Brain pericyte (primary cell): ENCODE measurements around the gene BORCS8.

Source experiments
- DNase-seq: peaks from one replicate; pipeline ENCODE4 v3.0.0-alpha.2; 2012; ENCODE audit warnings: low read depth, low spot score

Gene BORCS8

DNA sequence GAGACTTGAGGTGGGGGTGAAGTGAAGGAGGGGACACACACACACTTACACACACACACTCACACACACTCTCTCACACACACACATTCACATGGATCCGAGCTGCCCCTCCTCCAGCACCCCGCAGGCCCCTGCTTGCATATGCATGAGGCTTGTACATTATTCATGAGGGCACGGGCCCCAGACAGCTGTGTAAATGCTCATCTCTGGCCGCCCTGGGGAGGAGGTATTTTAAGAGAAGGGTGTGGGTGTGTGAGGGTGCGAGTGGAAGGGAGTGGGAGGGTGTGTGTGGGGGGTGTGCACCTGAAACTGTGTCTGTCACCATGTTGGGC is 22.2 kb upstream of the BORCS8 start:
- DNase-seq: no peak

DNA sequence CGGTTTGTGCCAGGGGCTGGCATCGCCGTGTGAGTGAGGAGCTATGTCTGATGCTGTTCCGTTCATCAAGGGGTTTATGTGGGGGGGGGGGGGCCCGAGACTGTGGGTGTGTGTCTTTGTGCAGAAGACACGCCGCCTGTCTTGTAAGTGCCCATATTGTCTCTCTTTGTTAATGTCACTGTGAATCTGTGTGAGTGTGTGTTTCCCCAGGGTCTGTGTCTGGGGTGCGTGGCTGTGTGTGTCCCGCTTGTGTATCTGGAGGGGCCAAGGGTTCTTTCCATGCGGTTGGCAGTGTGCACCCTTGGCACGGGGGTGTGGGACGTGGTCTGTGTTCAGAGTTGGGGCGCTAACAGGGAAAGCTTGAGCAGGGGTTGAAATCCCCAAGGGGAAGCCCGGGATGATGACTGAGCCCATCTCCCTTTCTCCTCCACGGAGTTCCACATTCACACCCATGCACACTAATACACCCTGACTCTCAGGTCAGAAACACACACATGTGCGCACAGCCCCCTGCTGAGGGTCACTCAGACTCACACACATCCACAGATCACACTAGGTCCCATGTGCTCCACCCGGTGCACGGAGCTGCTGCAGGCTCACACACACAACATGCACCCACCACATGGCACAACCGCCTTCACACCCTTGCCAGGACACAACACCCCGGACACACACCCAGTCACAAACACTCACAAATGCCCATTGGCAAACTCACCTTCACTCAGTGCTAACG is 21.6 kb upstream of the BORCS8 start:
- no peak for DNase-seq

DNA sequence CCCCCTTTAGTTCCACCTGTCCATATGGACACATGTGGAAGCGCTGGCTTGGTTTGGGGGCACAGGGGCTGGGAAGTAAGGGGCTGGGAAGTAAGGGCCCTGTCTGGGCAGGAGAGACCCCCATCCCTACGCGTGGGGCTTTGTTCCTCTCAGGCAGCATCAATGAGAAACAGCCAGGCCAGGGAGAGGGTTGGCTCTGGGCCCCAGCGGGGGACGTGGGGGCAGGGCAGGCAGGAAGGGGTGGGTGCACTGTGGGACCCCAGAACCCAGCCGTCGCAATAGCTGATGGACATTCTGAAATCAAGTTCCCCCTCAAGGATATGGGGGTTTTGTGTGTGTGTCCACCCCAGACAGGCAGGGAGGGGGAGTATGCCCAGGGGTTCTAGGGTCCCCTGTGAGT is 21.0 kb upstream of the BORCS8 start:
- no peak for DNase-seq

DNA sequence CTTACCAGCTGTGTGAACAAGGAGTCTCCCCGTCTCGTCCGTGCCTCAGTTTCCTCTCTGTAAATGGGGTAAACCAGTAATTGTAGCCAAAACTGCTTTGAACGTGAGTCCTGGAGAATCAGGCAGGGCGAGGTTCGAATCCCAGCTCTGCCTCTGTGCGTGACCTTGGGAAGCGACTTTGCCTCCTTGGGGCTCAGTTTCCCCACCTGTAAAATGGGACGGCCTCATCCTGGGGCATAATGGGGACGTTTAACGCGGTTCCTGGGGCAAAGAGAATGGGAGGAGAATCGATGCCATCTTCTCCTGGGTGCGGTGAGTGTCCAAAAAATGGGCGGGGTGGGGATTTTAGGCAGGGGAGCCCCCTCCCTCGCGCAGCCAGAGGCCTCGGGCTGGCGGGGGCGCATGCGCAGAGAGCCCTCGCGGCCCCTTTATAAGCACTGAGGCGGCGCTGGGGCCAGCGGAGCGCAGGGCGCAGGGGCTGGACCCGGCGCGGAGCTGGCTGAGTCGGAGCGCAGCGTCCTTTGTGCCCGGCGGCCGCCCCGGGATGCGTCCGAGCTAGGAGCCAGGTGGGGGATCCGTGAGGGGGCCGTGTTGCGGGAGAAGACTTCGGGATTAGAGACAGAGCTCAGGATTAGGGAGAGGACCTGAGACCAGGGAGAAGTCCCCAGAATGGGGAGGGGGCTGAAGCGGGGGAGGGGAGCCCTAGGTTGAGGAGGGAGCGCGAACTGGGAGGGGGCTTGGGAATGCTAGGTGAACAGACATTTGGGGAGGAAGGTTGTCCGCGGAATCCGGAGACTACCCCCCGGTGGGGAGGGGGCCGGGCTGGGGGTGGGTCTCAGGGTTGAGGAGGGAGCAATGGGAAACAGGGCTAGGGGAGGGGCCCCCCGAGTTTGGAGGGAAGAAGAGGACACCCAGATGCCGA is 19.8 kb upstream of the BORCS8 start, which contains the start of gene NCAN:
Gene NCAN (plus strand): TSS at position 460 of the 922 bp plus-strand sequence. CDS start 4,996 bp downstream, outside the sequence.
- no peak for DNase-seq

DNA sequence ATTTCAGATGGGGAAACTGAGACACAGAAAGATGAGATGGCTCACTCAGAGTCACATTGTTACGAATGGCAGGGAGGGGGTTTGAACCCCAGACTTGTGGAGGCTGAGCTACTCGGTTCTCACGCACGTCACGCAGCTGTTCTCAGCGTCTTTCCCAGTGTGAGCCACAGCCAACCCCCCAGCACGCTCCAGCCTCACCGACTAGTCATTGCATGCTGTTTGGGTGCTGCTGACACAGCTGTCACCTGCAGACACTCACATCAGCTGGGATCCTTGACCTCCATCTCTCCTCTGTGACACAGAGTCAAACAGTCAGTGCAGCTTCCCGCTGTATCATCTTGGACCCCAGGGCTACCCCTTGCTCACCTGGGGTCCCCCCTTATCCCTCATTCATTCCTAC is 17.4 kb upstream of the BORCS8 start:
- no peak for DNase-seq

DNA sequence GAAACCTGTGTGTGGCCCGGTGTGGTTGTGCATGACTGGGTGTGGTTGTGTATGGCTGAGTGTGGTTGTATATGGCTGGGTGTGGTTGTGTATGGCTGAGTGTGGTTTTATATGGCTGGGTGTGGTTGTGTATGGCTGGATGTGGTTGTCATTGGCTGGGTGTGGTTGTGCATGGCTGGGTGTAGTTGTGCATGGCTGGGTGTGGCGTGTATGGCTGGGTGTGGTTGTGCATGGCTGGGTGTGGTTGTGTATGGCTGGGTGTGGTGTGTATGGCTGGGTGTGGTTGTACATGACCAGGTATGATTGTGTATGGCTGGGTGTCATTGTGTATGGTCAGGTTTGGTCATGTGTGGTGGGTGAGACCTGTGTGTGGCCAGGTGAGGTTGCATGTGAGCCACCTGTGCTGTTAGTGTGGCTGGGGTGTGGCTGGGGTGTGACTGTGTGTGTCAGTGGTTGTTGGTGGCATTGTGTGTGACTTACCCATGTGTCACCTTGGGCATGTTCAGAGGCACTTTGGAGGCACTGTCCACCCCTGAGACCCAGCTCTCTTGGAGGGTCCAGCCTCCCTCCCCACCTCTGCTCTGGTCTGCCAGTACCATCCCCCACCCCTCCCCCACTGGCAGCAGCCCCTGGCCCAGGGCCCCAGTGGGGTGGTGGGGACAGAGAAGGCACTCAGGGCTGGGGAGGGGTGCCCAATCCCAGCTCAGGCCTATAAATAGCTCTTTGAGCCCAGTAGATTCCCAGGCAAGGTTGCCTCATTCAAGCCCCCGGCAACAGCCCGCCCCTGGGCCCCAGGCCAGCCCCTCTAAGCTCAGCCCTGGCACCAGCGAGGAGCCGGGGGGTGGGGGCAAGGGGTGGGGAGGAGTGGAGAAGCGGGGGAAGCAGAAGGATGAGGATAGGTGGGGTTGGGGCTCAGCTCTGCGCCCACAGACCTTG is 16.0 kb upstream of the BORCS8 start:
- DNase-seq: no peak

DNA sequence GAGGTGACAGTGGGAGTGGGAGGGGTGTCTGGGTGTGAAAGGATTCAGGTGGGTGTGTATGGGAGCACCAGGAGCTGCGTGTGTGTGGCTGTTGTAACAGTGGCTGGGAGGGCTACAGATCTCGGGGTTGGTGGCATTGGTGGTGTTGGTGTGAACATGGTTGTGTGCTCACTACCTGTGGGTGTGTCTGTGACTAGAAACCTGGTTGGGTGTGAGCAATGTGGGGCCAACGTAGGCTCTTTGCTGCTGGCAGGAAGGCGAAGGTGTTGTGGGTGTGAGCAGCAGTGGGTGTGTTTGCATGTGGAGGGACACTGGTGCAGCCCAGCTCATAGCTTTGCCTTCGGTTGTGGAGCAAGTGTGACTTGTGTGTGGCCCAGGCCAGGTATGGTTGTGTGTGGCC is 15.0 kb upstream of the BORCS8 start:
- DNase-seq: no peak

DNA sequence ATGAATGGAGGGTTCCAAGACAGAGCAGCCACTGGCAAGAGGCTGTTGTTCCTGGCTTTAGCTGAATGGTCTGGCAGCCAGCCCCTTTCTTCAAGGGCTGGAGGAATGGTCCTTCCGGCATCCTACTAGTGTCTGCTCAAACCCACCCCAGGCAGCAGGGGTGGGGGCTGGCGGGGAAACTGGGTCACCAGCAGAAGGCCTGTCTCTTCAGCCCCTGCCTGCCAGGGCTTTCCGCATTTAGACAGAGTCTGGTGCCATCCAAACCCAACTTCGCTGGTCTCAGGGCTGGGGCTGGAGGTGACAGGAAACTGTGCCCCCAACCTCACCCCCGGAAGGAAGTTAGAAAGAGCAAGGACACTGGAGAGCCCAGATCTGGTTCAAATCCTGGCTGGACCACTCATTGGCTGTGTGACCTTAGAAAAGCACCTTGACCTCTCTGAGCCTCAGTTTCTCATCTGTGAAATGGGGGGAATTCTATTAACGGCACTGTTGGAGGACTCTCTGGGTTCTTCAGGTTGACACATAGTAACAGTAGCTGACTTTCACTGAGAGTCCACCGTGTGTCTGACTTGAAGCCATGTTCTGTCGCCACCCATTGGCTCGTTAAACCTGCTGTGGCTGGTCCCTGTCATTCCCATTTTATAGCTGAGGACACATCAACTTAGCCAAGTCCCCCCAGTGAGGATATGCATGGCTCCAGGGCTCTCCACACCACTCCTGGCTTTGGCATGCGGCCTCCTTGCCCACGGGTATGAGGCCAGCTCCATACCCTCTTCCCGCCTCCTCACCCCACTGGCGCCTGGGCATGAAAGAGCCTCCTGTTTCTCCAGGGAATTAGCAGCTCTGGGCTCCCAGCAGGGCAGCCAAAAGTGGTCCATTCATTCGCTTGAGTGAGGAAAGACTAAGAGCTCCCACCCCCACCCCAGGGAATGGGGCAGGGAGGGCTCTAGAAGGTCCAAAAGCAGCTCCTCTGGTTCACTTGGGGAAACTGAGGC is 13.8 kb upstream of the BORCS8 start:
- DNase-seq: no peak

DNA sequence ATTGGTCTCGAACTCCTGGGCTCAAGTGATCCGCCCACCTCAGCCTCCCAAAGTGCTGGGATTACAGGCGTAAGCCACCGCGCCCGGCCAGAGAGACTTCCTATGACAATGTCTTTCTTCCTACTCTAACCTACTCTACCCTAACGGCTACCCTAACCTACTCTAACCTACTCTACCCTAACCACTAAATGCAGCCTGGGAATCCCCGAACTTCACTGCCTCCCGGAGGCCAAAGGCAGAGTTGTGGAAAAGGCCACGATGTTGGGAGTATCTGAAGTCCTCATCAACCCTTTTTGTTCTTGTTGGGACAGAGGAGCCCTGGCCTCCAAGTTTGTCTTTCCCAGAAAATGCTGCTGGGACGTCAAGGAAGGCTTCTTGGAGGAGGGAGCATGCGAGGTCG is 12.2 kb upstream of the BORCS8 start:
- no peak for DNase-seq

DNA sequence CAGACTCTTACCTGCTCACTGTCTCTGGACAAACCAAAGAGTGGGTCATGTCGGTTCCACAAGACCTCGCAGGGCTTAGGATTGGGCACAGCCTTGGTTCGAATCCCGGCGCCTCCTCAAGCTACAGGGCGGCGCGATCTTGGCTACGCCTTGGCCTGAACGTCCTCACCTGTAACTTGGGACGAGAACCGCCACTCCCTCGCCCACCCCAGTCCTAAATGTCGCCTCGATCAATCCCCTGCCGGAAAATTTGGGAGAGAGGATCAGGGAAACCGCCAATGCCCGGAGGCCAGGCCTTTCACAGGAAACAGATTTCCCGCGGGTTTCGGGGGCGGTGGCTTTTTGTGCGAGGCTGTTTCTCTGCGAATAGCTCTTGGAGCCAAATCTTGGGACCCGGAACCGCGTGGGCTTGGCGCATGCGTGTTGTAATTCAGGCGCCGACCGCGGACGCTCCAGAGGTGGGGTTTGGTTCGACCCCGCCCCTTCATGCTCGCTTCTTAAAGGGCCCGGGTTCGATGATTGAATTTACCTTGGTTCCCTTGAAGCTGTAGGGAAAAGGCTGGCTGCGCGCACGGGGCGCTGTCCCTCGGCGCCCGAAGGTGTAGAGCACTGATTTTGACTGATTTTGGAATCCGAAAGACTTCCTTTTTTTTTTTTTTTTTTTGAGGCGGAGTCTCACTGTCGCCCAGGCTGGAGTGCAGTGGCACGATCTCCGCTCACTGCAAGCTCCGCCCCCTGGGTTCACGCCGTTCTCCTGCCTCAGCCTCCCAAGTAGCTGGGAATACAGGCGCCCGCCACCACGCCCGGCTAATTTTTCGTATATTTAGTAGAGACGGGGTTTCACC is 11.3 kb upstream of the BORCS8 start, which contains the start of gene NR2C2AP:
Gene NR2C2AP (minus strand): TSS at position 403 of the 845 bp plus-strand sequence. CDS start 354 bp downstream, at position 49.
- peak; percentile 61 for DNase-seq

DNA sequence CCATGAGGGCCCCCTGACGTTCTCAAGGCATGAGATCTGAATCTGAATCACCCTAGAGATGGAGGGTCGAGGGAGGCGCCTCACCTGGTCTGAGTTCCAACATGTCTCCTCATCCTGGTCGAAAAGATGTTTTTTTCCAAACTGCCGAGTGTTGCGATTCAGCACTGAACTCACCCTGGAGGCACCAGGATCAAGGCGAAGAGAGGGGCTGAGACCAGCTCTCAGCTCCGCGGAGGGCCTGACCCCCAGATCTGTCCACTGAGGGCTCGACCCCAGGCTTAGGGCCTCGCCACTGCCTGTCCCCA is 10.7 kb upstream of the BORCS8 start:
- no peak for DNase-seq

DNA sequence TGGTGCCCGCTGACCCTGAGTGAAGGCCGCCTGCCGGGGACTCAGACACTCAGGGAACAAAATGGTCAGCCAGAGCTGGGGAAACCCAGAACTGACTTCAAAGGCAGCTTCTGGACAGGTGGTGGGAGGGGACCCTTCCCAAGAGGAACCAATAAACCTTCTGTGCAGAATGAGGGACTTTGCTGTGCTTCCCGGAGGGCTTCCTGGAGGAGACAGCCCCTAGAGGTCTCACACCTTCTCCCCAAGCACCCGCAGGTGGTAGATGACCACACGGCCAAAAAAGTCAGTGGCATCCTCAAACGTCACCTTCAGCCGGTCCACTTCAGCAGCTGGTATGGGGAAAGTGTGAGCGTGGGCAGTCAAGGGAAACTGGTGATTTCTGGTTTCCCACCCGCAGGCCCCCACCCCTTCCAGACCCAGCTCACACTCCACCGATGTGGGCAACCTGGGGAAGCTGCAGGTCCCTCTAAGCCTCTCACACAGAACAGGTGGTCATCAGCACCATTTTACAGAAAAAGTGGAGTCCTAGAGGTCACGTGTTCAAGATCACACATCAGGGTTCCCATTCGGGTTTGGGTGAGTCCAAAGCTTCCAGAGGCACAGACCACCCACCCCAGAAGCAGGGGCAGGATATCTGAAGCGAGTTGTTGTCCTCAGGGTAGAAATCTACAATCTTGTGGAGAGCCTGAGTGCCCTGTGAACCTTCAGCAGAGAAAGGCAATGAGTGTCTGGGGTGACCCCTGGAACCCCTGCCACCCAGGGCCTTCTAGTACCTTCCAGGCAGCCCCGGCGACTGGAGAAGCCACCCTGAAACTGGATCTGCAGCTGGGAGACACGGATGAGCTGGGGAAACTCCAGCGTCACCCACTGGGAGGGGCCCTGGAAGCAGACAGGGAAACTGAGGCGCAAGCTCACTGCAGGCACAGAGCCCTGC is 10.0 kb upstream of the BORCS8 start:
- DNase-seq: no peak

DNA sequence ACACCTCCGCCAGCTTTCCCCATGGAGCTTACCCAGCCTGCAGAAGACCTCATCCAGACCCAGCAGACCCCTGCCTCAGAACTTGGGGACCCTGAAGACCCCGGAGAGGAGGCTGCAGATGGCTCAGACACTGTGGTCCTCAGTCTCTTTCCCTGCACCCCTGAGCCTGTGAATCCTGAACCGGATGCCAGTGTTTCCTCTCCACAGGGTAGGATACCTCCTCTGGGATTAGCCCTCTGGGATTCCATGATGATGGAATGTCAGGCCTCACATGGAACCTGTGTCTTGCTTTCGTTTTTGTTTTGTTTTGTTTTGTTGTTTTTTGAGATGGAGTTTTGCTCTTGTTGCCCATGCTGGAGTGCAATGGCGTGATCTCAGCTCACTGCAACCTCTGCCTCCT is 2.0 kb upstream of the BORCS8 start:
- no peak for DNase-seq

DNA sequence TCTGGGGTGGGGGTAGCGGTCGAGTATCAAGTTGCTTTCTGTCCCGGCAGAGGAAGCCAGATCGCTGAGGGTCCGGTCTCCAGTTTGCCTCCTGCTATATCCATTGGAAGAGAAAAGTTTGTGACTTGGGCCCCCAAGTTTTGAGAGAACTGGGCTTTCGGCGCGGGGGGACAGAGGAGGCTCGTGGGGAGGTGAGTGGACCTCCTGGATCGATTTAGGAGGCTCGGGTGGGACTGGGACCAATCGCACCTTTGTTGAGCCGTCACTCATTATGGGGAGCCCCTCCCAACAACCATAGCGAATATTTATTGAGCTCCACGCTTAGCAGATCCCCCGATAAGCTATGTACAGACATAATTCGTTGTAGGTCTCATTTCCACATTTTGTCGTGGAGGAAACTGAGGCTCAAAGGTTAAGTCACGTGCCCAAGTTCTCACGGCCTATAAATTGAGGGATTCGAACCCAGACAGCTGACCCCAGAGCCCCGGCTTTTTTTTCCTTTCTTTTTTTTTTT is 1.0 kb upstream of the BORCS8 start:
- no peak for DNase-seq

DNA sequence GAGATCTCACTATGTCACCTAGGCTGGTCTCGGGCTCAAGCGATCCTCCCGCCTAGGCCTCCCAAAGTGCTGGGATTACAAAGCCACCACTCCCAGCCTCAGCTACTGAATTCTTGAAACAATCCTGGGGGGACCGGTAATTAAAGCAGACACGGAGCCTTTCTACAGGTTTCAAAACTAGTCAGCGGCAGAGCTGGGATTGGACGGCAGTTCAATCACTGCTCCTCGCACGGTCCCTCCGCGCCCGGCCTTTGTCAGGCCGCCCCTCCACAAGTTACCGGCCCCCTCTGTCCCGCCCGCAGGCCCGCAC is 229 bp downstream of the BORCS8 start:
- no peak for DNase-seq

DNA sequence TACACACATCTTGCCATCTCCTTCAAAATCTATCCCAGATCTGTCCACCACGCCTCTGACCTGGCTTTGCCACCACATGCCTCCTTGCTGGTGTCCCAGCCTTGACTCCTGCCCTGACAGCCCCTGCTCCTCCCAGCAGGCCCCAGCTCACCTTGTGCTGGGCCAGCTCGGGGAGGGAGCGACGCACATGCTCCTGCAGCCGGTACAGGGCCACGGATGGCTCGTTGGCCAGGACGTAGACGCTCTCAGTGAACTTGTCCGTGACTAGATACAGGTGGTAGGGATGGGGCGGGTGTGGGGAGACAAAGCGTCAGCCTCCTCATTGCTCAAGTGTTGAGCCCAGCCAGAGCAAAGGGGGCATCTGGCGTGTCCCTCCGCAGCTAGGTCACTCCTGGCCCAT is 5.2 kb downstream of the BORCS8 start:
- DNase-seq: no peak

DNA sequence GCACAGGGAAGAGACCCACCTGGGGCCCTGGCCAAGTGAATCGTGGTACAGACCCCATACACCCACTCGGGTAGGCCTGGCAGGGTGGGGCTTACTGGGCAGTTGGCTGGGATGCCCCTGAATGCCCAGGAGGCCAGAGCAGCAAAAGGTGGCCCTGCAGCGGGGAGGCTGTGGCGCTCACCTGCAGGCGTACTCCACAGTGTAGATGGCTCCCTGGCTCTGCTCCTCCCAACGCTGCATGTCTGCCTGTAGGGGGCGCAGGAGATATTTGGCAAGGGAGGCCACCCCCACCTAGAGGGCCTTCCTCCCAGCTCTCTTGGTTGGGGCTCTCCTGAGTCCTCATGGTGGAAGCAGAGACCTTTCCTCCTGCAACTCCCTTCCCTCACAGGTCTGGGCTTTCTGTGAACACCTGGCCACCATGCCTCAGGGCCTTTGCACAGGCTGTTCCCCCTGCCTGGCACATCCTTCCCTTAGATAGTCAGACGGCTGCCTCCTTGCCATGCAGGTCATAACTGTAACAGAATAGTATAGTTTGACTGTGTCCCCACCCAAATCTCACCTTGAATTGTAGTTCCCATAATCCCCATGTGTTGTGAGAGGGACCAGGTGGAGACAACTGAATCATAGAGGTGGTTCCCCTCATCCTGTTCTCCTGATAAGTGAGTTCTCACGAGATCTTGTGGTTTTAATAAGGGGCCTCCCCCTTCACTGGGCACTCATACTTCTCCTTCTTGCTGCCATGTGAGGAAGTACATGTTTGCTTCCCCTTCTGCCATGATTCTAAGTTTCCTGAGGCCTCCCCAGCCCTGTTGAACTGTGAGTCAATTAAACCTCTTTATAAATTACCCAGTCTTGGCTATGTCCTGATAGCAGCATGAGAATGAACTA is 5.9 kb downstream of the BORCS8 start:
- no peak for DNase-seq
